SK-N-SH treated with all-trans-retinoic acid at 6 μM for 48 hours (cell line): ENCODE measurements around the gene INSRR.
A peak's percentile ranks its signal among the peaks of the same experiment; 100 is the strongest.

Experiments
- ATAC-seq: fragments of 200-7000 bp; cut with Tn5 transposase; 3 replicates; pipeline ENCODE4 v1.9.1; 2020; ENCODE audit warnings: mild to moderate bottlenecking, moderate library complexity
- ARNTL ChIP-seq: fragments of 450-650 bp; formaldehyde crosslinking; IDR thresholded peaks from 2 replicates; pipeline ENCODE4 v1.5.0; 2020; ENCODE audit warnings: low read depth, mild to moderate bottlenecking, moderate library complexity, borderline replicate concordance
- BACH2 ChIP-seq: fragments of 250-450 bp; sonication (Bioruptor Pico); IDR thresholded peaks from 2 replicates; pipeline ENCODE4 v1.9.0; 2021; ENCODE audit warnings: mild to moderate bottlenecking, borderline replicate concordance
- CSDC2 ChIP-seq: fragments of 250-450 bp; sonication (Bioruptor Pico); IDR thresholded peaks from 2 replicates; pipeline ENCODE4 v1.5.0; 2020; ENCODE audit warnings: mild to moderate bottlenecking, moderate library complexity
- ESRRG ChIP-seq: fragments of 250-450 bp; sonication (Bioruptor Pico); IDR thresholded peaks from 2 replicates; pipeline ENCODE4 v1.6.1; 2021; ENCODE audit warnings: mild to moderate bottlenecking
- GLIS3 ChIP-seq: fragments of 250-450 bp; sonication (Bioruptor Pico); IDR thresholded peaks from 2 replicates; pipeline ENCODE4 v1.5.0; 2020; ENCODE audit warnings: mild to moderate bottlenecking, moderate library complexity
- ISL1 ChIP-seq: fragments of 250-450 bp; sonication (Bioruptor Pico); IDR thresholded peaks from 2 replicates; pipeline ENCODE4 v2.1.2; 2022; ENCODE audit warnings: mild to moderate bottlenecking, moderate library complexity
- OSR1 ChIP-seq: fragments of 250-450 bp; sonication (Bioruptor Pico); IDR thresholded peaks from 2 replicates; pipeline ENCODE4 v1.8.0; 2022; ENCODE audit warnings: moderate library complexity, mild to moderate bottlenecking, inconsistent platforms
- PPARA ChIP-seq: fragments of 250-450 bp; sonication (Bioruptor Pico); IDR thresholded peaks from 2 replicates; pipeline ENCODE4 v1.5.0; 2020; ENCODE audit warnings: mild to moderate bottlenecking, borderline replicate concordance
- RARB ChIP-seq: fragments of 250-450 bp; sonication (Bioruptor Pico); IDR thresholded peaks from 2 replicates; pipeline ENCODE4 v1.8.0; 2021; ENCODE audit warnings: mild to moderate bottlenecking, moderate library complexity
- TCF4 ChIP-seq: fragments of 250-450 bp; sonication (Bioruptor Pico); IDR thresholded peaks from 2 replicates; pipeline ENCODE4 v1.8.0; 2021; ENCODE audit warnings: mild to moderate bottlenecking, moderate library complexity, borderline replicate concordance
- TOX ChIP-seq: fragments of 250-450 bp; sonication (Bioruptor Pico); IDR thresholded peaks from 2 replicates; pipeline ENCODE4 v1.8.0; 2021; ENCODE audit warnings: mild to moderate bottlenecking, moderate library complexity, borderline replicate concordance
- ZFP3 ChIP-seq: fragments of 250-450 bp; sonication (Bioruptor Pico); IDR thresholded peaks from 2 replicates; pipeline ENCODE4 v1.5.0; 2020; ENCODE audit warnings: mild to moderate bottlenecking, moderate library complexity
- ZFP30 ChIP-seq: fragments of 450-650 bp; formaldehyde crosslinking; IDR thresholded peaks from 2 replicates; pipeline ENCODE4 v1.5.0; 2022; ENCODE audit warnings: mild to moderate bottlenecking, moderate library complexity
- ZNF565 ChIP-seq: fragments of 450-650 bp; formaldehyde crosslinking; conservative IDR thresholded peaks from 2 replicates; pipeline ENCODE4 v1.5.0; 2020; ENCODE audit warnings: low read depth, mild to moderate bottlenecking, moderate library complexity
- ZNF70 ChIP-seq: fragments of 450-650 bp; formaldehyde crosslinking; IDR thresholded peaks from 2 replicates; pipeline ENCODE4 v1.5.0; 2020; ENCODE audit warnings: mild to moderate bottlenecking, moderate library complexity
- ZNF8 ChIP-seq: fragments of 450-650 bp; formaldehyde crosslinking; IDR thresholded peaks from 2 replicates; pipeline ENCODE4 v1.5.0; 2020; ENCODE audit warnings: mild to moderate bottlenecking, moderate library complexity
- TF ChIP-seq, protein P1 (sequence below): fragments of 250-450 bp; sonication (Bioruptor Pico); IDR thresholded peaks from 2 replicates; pipeline ENCODE4 v1.8.0; 2021; ENCODE audit warnings: low read depth, mild to moderate bottlenecking, moderate library complexity, borderline replicate concordance
- TF ChIP-seq, protein P2 (sequence below): fragments of 250-450 bp; sonication (Bioruptor Pico); IDR thresholded peaks from 2 replicates; pipeline ENCODE4 v1.5.1; 2020; ENCODE audit warnings: low read depth, mild to moderate bottlenecking, moderate library complexity
- TF ChIP-seq, protein P3 (sequence below): fragments of 250-450 bp; sonication (Bioruptor Pico); IDR thresholded peaks from 2 replicates; pipeline ENCODE4 v1.8.0; 2020; ENCODE audit warnings: mild to moderate bottlenecking, moderate library complexity, borderline replicate concordance
- TF ChIP-seq, protein P4 (sequence below): fragments of 250-450 bp; sonication (Bioruptor Pico); IDR thresholded peaks from 2 replicates; pipeline ENCODE4 v1.5.1; 2021; ENCODE audit warnings: mild to moderate bottlenecking, moderate library complexity
- TF ChIP-seq, protein P5 (sequence below): fragments of 250-450 bp; sonication (Bioruptor Pico); IDR thresholded peaks from 2 replicates; pipeline ENCODE4 v1.5.0; 2020; ENCODE audit warnings: mild to moderate bottlenecking, moderate library complexity

INSRR gene

DNA sequence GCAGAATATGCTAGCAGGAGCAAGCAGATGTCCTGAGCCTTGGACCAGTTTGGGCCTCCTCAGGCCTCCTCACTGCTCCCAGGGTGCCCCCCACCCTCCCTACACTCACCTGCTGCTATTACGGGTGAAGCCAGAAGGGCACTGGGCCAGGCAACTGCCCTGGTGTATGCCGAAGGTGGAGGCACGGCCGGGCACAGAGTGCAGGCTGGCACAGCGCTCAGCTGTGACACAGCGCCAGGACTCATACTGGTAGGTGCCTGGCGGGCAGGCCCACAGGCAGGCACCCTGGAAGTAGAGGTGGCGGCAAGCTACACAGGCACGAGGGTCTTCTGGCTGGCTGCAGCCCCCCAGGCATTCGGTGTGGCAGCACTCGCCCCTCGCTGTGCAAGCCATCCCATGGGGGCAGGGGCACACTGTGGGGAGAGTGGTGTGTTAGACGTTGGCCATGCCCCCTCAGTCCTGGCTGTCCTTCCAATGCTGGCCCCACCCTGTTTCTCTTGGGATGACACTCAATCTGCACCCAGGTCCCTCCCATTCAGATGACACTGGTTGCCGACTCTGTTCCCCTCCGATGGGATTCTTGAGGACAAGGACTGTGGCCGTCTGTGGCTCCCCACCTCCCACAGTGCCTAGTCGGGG, 7.0 kb downstream of the INSRR start:
- peak; percentile 29 for ATAC-seq

DNA sequence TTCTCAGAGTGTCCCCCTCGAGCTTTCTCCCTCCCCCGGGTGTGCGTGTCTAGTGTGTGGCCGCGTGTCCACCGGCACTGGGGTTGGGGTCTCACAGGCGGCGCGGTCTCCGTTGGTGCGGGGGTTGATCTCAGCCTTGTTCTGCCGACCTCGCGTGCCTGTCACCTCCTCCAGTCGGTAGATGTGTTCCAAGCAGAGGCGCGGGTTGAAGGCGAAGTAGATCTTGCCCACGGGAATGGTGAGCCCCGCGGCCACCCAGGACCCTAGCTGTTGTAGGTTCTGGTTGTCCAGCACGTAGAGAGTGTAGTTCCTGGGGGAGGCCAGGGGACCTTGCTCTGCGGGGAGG, 9.8 kb downstream of the INSRR start:
- ATAC-seq, result no peak
- TF ChIP-seq ZFP30 (CRISPR knock-in tag) (no peak), ZFP3 (no peak), ARNTL (no peak), TOX (no peak), RARB (CRISPR knock-in tag) (no peak), ZNF565 (CRISPR knock-in tag) (no peak), ZNF8 (CRISPR knock-in tag) (no peak), ESRRG (CRISPR knock-in tag) (no peak), PPARA (CRISPR knock-in tag) (no peak), CSDC2 (no peak), ISL1 (no peak), OSR1 (CRISPR knock-in tag) (no peak), ZNF70 (CRISPR knock-in tag) (no peak), GLIS3 (no peak)
- TF ChIP-seq, protein P1, sequence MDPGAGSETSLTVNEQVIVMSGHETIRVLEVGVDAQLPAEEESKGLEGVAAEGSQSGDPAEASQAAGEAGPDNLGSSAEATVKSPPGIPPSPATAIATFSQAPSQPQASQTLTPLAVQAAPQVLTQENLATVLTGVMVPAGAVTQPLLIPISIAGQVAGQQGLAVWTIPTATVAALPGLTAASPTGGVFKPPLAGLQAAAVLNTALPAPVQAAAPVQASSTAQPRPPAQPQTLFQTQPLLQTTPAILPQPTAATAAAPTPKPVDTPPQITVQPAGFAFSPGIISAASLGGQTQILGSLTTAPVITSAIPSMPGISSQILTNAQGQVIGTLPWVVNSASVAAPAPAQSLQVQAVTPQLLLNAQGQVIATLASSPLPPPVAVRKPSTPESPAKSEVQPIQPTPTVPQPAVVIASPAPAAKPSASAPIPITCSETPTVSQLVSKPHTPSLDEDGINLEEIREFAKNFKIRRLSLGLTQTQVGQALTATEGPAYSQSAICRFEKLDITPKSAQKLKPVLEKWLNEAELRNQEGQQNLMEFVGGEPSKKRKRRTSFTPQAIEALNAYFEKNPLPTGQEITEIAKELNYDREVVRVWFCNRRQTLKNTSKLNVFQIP (CRISPR knock-in tag), result no peak
- TF ChIP-seq, protein P2, sequence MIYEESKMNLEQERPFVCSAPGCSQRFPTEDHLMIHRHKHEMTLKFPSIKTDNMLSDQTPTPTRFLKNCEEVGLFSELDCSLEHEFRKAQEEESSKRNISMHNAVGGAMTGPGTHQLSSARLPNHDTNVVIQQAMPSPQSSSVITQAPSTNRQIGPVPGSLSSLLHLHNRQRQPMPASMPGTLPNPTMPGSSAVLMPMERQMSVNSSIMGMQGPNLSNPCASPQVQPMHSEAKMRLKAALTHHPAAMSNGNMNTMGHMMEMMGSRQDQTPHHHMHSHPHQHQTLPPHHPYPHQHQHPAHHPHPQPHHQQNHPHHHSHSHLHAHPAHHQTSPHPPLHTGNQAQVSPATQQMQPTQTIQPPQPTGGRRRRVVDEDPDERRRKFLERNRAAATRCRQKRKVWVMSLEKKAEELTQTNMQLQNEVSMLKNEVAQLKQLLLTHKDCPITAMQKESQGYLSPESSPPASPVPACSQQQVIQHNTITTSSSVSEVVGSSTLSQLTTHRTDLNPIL (CRISPR knock-in tag), result no peak
- TF ChIP-seq, protein P3, sequence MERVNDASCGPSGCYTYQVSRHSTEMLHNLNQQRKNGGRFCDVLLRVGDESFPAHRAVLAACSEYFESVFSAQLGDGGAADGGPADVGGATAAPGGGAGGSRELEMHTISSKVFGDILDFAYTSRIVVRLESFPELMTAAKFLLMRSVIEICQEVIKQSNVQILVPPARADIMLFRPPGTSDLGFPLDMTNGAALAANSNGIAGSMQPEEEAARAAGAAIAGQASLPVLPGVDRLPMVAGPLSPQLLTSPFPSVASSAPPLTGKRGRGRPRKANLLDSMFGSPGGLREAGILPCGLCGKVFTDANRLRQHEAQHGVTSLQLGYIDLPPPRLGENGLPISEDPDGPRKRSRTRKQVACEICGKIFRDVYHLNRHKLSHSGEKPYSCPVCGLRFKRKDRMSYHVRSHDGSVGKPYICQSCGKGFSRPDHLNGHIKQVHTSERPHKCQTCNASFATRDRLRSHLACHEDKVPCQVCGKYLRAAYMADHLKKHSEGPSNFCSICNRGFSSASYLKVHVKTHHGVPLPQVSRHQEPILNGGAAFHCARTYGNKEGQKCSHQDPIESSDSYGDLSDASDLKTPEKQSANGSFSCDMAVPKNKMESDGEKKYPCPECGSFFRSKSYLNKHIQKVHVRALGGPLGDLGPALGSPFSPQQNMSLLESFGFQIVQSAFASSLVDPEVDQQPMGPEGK, result no peak
- TF ChIP-seq, protein P4, sequence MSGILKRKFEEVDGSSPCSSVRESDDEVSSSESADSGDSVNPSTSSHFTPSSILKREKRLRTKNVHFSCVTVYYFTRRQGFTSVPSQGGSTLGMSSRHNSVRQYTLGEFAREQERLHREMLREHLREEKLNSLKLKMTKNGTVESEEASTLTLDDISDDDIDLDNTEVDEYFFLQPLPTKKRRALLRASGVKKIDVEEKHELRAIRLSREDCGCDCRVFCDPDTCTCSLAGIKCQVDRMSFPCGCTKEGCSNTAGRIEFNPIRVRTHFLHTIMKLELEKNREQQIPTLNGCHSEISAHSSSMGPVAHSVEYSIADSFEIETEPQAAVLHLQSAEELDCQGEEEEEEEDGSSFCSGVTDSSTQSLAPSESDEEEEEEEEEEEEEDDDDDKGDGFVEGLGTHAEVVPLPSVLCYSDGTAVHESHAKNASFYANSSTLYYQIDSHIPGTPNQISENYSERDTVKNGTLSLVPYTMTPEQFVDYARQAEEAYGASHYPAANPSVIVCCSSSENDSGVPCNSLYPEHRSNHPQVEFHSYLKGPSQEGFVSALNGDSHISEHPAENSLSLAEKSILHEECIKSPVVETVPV, result no peak
- TF ChIP-seq, protein P5, sequence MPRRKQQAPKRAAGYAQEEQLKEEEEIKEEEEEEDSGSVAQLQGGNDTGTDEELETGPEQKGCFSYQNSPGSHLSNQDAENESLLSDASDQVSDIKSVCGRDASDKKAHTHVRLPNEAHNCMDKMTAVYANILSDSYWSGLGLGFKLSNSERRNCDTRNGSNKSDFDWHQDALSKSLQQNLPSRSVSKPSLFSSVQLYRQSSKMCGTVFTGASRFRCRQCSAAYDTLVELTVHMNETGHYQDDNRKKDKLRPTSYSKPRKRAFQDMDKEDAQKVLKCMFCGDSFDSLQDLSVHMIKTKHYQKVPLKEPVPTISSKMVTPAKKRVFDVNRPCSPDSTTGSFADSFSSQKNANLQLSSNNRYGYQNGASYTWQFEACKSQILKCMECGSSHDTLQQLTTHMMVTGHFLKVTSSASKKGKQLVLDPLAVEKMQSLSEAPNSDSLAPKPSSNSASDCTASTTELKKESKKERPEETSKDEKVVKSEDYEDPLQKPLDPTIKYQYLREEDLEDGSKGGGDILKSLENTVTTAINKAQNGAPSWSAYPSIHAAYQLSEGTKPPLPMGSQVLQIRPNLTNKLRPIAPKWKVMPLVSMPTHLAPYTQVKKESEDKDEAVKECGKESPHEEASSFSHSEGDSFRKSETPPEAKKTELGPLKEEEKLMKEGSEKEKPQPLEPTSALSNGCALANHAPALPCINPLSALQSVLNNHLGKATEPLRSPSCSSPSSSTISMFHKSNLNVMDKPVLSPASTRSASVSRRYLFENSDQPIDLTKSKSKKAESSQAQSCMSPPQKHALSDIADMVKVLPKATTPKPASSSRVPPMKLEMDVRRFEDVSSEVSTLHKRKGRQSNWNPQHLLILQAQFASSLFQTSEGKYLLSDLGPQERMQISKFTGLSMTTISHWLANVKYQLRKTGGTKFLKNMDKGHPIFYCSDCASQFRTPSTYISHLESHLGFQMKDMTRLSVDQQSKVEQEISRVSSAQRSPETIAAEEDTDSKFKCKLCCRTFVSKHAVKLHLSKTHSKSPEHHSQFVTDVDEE (CRISPR knock-in tag), result no peak

More for the DNA sequence above, 7.0 kb downstream of the INSRR start:
- TF ChIP-seq ZNF70 (CRISPR knock-in tag) (0 out of 2 replicates have a peak, but pooled peaks have one; percentile 1), ZNF565 (CRISPR knock-in tag) (no peak), BACH2 (CRISPR knock-in tag) (no peak), GLIS3 (no peak), TCF4 (CRISPR knock-in tag) (no peak), ESRRG (CRISPR knock-in tag) (no peak)
- TF ChIP-seq, protein P2 (CRISPR knock-in tag), result no peak
